GM21528 (cell line): ENCODE results near the gene ZNF263.

Experiments
- ATAC-seq: cut with Tn5 transposase; IDR thresholded peaks from one replicate; pipeline ENCODE4 v1.9.1; 2021; ENCODE audit warnings: mild to moderate bottlenecking, moderate library complexity; ENCODE audit not compliant: unreplicated experiment, low FRiP score

ZNF263 gene

DNA sequence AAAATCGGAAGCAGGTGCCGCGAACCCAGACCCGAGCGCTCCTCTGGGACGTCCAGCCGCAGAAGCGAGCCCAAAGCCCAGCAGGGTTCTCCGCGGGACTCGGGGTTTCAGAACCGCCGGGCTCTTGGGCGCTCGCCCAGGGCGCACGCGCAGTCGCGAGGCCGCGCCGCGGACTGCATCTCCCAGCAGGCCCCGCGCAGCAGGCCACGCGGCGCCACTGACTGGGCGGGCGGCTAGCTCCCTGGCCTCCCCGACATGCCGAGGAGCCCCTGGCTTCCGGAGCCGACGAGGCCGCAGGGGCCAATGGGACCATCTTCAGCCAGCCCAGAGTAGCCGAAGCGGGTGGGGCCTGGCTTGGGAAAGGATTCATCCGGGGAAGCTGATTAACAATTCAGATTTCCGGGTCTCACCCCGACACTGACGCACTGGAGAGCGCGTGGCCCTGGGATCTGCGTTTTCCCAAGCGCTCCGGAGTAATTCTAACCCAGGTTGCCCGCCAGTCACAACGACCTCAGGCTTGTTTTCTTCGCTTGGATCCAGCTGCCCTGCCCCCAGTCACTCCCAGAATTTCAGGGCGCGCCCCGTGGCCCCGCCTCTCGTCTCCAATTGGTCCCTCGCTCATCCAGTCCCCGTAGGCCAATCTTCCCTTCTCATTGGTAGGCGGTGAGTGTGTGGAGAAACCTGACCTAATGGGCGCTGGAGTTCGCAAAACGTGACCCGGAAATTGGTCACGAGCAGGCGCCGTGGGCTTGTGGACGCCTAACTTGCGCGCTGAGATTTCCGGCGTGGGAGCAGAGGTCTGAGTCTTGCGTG is at the start of gene ZNF263:
Gene ZNF263, plus strand, starts transcription at position 762 of the 813 bp plus-strand sequence. CDS start 328 bp downstream, outside the sequence.
- ATAC-seq: peak; percentile 81

DNA sequence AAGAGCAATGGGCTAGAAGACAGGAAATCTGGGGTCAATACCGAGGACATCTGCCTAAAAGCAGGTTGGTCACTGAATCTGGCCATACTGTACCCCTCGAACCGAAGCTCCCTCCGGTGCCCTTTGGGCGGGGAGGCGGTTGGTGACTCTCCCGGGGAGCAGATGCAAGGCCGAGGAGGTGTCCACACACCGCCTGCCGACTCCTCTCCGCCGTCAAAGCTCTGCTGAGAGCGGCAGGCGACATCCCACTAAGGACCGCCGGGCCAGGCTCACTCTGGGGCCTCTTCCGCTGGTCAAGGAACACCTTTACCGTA is 48.8 kb upstream of the ZNF263 start:
- peak; percentile 28 for ATAC-seq

DNA sequence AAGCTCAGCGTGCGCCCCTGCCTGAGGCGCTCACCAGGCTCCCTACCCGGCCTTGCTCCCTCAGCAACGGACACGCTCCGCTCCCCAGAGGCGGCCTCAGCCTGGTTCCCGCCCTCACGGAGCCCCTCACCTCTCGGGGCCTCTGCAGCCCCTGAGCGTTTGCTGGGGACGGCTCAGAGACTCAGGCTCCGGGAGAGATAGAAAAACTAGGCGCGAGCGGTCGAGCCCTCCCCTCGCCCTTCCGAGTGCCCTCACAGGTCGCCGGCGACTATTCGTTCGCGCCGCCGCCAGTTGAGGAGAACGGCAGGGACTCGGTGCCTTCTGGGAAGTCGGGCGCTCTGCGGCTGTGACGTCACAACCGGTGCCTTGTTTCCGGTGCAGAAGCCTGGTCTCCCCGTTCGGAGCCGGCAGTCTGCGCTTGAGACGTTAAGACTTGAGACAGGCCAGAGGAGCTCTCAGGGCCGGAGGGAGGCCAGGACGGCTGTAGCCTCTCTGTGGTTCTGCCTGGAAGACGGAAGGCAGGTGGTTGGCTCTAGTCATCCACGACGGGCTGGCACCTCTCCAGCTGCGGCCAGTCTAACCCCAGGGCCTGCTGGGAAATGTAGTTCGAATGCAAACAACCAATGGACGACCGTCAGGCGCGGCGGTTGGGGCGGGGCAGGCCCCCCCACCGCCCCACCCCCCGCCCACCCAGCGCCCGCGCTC is 48.3 kb upstream of the ZNF263 start, which contains the start of gene ZNF200:
Gene ZNF200, minus strand, starts transcription at position 302 of the 705 bp plus-strand sequence. CDS start 1,403 bp downstream, outside the sequence.
- ATAC-seq: peak; percentile 94

DNA sequence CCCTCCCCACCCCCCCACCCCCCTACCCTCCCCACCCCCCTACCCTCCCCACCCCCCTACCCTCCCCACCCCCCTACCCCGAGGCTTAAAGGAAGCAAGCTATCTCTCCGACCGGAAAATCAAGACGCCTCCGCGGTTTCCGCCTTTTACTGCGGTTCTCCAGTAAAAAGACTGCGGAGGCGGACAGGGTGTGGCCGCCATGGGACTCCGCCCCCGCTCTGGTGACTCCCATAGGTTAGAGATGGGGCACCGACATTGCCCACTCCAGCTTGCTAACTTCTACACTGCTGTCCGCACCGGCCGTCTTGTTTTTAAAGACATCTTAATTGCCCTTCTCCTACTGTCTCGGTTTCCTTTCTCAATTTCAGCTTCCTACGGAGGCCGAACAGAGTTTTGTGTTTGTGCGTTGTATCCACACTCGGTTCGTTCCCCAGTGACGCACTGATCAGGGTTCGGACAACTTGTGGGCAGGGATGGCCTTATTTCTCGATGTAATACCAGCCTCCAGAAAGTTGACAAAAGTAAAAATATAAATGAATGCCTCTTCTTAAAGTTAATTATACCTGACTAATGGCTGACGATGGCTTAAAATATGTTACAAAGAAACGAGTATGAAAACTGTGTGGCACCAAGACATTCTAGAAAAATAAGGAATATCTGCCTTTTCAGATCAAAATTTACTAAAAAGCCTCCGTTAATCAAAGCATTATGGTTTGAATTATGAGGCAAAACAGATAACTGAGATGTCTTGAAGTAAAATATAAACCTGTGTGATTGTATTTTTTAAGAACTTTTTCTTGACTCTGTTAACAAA is 47.2 kb upstream of the ZNF263 start:
- no peak for ATAC-seq

DNA sequence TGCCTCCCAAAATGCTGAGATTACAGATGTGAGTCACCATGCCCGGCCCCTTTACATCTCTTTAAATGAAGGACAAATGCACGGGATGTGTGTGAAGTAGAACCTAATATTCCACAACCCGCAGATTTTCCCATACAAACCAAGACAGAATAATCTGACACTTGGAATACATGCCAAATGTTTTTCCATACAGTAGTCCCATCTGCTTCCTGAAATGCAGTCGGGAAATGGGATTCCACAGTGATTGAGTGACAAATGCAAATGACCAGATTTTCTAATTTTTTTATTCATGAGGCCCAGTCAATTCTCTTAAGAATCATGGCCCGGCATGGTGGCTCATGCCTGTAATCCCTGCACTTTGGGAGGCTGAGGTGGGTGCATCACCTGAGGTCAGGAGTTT is 41.5 kb upstream of the ZNF263 start:
- ATAC-seq: no peak

DNA sequence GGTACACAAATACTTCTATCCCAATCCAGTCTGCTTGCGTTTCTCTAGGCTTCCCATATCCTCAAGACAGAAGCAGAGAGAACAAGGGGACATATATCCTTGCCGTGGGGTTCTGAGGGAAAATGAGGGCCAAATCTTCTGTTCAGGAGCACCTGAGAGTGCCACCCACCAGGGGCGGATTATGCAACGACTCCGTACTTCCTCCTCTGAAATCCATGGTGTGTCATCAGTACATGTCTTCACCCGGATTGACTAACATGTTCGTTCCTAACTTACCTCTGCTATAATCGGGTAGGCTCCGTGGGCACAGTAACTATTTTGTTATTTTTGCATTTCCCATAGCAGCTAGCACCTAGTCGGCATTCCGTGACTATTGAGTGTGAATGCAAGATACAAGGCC is 40.6 kb upstream of the ZNF263 start:
- no peak for ATAC-seq

DNA sequence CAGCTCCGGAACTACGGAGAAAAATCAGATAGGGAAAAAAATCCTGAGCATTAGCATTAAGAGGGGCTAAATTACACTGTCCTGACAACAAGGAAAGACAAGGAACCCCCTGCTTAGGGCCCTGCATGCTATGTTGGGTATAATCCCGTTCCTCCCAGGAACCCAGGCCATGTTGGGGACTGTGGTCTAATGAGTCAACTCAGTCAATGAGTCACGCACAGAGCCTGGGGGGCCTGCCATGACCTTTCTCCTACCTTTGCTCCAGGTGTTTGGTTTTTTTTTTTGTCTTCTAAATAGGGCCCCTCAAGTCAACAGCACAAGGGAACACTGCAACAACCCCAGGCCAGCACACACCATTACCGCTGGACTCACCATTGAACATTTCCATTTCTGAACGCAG is 39.4 kb upstream of the ZNF263 start:
- no peak for ATAC-seq

DNA sequence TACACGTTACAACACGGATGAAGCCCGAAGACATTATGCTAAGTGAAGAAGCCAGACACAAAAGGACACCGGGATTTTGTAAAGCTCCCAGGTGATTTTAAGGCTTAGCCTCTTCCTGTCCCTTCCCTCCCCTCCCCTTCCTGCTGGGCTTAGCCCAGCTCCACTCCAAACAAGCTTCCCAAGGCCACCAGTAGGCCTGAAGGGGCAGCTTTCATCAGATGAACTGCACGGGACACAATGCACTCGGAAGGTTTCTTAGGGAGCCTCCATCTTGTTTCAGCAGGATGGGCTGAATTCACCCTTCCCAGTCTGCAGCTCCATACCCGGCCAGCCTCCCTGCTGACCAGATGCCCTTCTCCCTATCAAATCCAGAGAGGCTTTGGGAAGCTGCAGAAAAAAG is 37.3 kb upstream of the ZNF263 start:
- no peak for ATAC-seq

DNA sequence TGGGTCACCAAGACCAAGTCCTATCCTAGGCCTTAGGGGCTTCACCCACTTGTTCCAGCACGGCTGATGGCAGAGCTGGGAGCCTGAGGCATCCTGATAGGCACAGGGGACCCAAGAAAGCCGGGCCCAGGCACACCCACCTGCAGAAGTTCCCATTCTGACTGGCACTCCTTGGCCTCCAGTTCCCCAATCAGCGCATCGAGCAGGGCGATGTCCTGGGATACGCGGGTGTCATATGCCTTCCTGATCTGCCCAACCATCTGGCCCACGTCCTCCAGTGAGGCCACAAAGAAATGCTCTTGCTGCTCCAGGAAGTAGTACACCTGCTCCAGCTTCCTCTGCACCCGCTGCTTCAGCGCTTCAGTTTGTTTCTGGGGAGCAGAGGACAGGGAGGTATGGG is 36.4 kb upstream of the ZNF263 start:
- no peak for ATAC-seq

DNA sequence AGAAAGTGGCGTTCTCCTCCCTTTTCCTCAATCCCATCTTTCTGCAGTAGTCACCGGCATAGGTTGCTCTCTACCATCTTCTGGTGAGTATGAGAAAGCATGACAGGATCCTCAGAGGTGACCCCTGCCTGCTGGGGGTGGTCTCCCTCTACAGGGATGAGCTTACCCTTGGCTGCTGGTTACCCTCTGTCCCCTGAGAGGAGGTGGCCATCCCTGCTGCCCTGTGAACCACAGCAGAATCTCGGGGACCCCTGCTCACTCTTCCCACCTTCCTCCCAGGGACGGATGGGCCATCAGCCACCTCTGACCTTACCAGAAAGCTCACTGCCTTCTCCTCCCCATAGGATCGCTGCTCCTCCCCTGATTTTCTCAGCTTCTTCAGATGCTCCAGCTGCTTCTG is 34.7 kb upstream of the ZNF263 start:
- ATAC-seq: no peak

DNA sequence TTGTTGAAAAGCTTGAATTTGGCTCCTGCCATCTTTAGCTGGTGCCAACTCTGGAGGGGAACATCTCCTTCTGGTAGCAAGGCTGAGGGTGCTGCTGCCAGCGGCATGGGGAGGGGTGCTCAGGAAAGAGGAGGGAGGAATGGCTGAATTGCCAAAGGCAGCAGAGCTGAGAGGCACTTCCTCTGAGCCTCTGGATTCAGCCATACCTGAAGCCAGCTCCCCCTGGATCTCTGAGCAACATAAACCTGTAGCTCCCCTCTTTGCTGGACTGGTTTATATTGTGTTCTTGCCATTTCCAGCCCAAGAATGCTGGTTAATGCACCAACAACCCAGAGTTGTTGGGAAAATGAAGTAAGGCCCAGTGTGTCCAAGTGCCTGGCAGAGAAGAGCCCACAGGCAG is 34.3 kb upstream of the ZNF263 start:
- no peak for ATAC-seq

DNA sequence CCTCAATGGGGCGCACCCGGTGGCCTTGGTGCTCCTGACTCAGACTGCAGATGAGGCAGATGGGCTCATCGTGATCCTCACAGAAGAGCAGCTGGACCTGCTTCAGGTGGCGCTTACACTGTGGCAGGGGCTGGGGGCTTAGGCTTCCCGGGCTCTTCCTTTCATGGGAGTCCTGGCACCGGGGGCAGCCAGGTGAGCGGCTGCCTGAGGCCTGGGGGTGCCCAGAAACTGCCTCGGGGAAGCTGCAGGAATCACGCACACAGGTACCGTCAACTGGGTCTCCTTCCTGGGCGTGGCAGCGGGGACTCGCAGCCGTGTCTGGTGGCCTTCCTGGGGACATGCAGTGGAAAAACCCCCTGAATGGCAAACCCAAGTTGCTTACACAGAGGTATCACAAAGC is 33.8 kb upstream of the ZNF263 start:
- ATAC-seq: no peak

DNA sequence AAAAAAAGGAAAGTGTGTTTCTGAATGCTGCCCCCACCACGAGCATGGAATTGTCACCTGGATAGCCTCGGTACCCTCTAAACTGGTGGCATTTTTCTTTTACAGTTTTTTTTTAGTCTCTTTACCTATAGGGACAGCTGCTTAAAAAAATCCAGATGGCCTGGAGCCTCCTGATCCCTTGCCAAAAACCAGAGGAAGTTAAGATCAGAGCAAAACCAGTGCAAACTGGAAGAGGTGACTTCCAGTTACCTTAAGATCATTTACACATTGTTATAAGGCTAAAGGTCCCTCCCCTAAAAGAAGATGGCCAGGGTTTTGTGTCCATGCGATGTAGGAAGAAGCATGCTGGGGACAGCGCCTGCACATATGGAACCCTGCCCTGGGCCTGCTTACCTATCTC is 30.3 kb upstream of the ZNF263 start:
- no peak for ATAC-seq

DNA sequence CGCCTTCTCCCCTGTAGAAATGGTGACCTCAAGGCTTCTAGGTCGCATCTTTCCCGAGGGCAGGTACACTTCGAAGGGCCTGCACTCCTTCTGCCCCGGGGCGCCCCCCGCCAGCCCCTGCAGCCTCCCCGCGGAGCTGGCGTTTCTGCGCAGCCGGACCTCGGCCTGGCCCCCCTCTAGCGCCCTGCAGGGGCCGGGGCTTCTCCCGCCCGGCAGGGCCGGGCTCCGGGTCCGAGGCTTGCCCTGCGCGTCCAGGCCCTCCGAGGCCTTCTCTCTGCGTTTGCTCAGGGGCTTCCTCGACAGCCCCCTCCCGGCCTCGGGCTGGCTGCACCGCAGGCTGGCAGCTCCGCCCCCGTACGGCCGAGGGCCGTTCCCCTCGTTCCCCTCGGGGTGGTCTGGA is 29.0 kb upstream of the ZNF263 start:
- no peak for ATAC-seq

DNA sequence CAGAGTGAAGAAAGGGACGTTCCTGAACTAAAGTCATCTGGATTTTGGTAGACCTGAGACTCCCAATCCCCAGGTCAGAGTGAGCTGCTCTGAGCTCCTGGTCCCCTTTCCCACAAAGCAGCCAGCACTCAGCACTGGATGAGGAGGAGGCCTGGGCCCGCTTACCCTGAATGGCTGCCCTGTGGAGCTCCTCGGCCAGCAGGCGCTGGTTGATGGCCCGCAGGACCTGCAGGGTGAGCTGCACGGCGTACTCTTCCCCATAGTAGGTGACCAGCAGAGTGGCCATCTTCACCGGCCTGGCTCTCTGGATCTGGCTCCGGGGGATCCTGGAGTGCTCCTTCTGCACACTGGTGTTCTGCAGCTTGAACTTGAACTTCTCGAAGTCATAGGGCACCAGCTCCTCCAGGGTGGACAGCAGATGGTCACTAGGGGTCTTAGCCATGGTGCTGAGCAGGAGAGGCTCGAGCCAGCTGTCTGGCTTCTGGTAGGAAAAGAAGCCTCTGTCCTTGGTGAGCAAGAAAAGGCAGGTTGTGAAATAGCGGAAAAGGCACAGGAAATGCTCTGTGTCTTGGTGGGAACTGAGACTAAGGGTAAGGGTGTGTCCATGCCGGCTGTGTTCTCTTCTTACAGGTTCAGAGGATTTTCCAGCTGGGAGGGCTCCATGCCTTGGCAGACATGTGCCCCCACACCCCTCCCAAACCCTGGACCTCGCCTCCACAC is 27.0 kb upstream of the ZNF263 start, which contains the start of gene MEFV:
Gene MEFV, minus strand, starts transcription at position 488 of the 720 bp plus-strand sequence. Its CDS starts 46 bp downstream, at position 442.
- no peak for ATAC-seq

DNA sequence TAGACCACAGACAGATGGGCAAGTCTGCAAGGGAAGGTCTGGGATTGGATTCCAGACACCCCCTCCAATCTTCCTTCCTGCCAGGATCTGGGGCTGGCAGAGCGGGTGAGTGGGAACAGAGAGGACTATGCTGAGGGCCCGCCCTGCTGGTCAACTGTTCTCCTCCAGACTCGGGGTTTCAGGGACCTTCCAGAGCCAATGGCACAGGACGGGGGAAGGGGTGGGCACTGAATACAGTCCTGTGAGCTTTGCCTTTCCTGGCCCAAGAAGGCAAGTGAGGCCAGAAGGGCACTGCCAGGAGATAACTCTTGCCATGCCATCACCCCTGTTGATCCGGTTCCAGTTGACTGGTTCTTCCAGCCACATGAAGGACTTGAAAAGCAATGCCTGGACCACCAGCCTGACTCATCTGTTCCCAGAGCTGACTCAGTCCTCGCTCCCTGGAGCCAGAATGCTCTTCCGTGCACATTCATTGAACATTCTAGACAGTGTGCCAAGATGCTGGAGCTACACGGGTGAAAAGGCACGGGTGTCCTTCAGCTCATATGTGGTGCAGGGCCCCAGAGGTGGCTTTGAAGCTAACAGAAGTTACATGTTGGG is 26.3 kb upstream of the ZNF263 start:
- ATAC-seq: no peak

DNA sequence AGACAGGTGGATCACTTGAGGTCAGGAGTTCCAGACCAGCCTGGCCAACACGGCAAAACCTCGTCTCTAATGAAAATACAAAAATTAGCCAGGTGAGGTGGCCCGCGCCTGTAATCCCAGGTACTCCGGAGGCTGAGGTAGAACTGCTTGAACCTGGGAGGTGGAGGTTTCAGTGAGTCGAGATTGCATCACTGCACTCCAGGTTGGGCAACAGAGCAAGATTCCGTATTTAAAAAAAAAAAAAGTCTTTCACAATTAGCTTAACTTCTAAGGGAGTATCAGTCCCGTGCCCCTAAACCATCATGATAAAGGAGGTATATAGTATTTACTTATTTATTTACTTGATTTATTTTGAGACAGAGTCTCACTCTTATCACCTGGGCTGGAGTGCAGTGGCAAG is 23.5 kb upstream of the ZNF263 start:
- no peak for ATAC-seq

DNA sequence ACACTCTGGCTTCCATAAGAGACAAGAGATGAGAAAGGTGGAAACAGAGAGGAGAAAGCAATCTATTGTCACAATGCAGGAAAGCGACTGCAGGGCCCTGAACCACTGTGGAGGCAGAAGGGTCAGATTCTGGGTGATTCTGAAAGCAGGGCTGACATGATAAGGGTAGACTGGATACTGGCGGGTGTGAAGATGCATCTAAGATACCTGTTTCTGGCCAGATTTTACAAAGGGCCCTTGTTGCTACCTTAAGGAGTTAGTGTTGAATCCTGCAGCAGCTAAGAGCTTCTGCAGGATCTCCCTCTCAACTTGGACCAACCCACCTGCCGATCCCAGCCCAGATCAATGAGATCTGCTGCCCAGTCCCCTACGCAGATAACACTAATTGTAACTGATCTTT is 20.8 kb upstream of the ZNF263 start:
- ATAC-seq: no peak

DNA sequence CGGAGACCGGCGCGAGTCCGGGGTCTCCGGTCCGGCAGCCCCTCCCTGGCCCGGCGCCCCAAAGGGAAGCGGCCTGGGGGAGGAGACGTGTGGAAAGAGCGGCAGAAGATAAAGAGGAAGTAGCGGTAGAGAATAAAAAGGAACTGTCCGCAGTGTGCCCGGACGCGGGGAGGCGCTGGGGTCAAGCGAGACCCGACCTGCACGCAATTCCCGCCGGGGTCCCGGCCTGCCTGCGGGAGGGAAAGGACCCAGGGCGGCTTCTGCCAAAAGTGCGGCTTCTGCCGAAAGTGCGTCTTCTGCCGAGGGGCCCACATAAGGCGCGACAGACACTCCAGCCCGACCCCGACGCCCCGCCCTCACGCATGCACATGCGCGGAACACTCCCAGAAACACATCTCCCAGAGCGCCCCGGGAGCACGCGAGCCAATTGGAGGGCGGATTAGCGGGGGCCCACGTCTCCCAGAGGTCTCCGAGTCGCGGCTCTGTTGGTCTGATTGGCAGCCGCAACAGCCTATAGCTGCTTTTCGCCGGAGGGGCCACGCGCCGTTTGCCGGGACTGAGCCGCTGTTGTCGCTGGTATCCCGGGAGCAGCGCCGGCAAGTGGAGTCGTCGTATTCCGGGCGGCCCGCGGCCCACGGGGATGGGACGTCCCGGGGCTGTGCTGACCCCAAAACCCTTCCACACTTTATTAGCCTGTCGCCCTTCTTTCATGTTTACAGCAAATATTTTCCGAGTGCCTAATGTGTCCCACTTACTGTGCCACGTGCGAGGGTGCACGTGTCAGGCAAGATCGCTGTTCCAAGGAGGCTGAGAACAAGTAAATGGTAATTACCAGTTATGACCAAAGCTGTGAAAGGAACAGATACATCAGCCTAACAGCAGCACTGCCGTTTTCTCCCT is 18.9 kb upstream of the ZNF263 start:
- peak; percentile 83 for ATAC-seq
